HUES64 (cell line): ENCODE results near the gene NAPEPLD.

ENCODE experiments used
- H3K27ac ChIP-seq: 2 replicates; pipeline ENCODE4 v1.7.0; 2013; ENCODE audit warnings: low read depth, low read length, inconsistent platforms
- H3K27me3 ChIP-seq: 2 replicates; pipeline ENCODE4 v1.6.1; 2013; ENCODE audit warnings: mild to moderate bottlenecking, low read length; ENCODE audit not compliant: insufficient read depth
- H3K36me3 ChIP-seq: 2 replicates; pipeline ENCODE4 v1.6.1; 2013; ENCODE audit warnings: mild to moderate bottlenecking, low read length; ENCODE audit not compliant: insufficient read depth
- H3K4me1 ChIP-seq: 2 replicates; pipeline ENCODE4 v1.6.1; 2013; ENCODE audit warnings: mild to moderate bottlenecking, low read length, moderate library complexity; ENCODE audit not compliant: insufficient read depth
- H3K4me3 ChIP-seq: 2 replicates; pipeline ENCODE4 v1.5.1; 2013; ENCODE audit warnings: mild to moderate bottlenecking, low read length, moderate library complexity
- H3K9ac ChIP-seq: 2 replicates; pipeline ENCODE4 v1.6.1; 2013; ENCODE audit warnings: mild to moderate bottlenecking, low read depth, low read length
- H3K9me3 ChIP-seq: 2 replicates; pipeline ENCODE4 v1.6.1; 2013; ENCODE audit warnings: low read depth, low read length; ENCODE audit not compliant: insufficient read depth
- WGBS: fragments of 150-250, 120-280 bp; methylation state at CpG from one replicate; pipeline ENCODE4 v1.1.7; 2013; ENCODE audit warnings: missing lambda C conversion rate; 5-methylcytosine and 5-hydroxymethylcytosine counted together

The NAPEPLD gene

GRCh38 chr7:103141753-103142404 is 7.0 kb downstream of the NAPEPLD start:
- no peak overlapping the region for H3K4me3 ChIP-seq
- no peaks in the 10 kb centered on the region for H3K36me3 ChIP-seq
- no peaks in the 10 kb centered on the region for H3K9me3 ChIP-seq
- H3K4me1 ChIP-seq = peaks cover 14% of the 10 kb centered on the region
- no peak overlapping the region for H3K27ac ChIP-seq
- H3K9ac ChIP-seq = no peak overlapping the region
- WGBS = 86% methylated on average over 8 of the region's 8 CpGs
- H3K27me3 ChIP-seq = no peaks in the 10 kb centered on the region

- Histone ChIP-seq H3K9ac (no peak overlapping the region), H3K9me3 (no peaks in the 10 kb centered on the region), H3K4me1 (peaks cover 9% of the 10 kb centered on the region), H3K27ac (no peak overlapping the region), H3K4me3 (no peak overlapping the region), H3K27me3 (no peaks in the 10 kb centered on the region), H3K36me3 (no peaks in the 10 kb centered on the region)
- 86% methylated on average over 2 of the region's 2 CpGs for WGBS
These were observed 8.2 kb downstream of the NAPEPLD start for GRCh38 chr7:103140685-103141084.

- Histone ChIP-seq H3K27ac (no peak overlapping the region), H3K36me3 (no peaks in the 10 kb centered on the region), H3K27me3 (no peaks in the 10 kb centered on the region), H3K4me3 (no peak overlapping the region), H3K4me1 (peaks cover 14% of the 10 kb centered on the region), H3K9ac (no peak overlapping the region), H3K9me3 (no peaks in the 10 kb centered on the region)
- 96% methylated on average over 2 of the region's 2 CpGs for WGBS
These were observed 8.8 kb downstream of the NAPEPLD start for GRCh38 chr7:103140061-103140460.

GRCh38 chr7:103134836-103135554 is 13.9 kb downstream of the NAPEPLD start:
- H3K9me3 ChIP-seq = no peaks in the 10 kb centered on the region
- no CpG with 5 or more reads among the region's 3 CpGs for WGBS
- no peak overlapping the region for H3K4me3 ChIP-seq
- H3K27me3 ChIP-seq = no peaks in the 10 kb centered on the region
- H3K9ac ChIP-seq = no peak overlapping the region
- H3K36me3 ChIP-seq = no peaks in the 10 kb centered on the region
- no peak overlapping the region for H3K27ac ChIP-seq
- peaks cover 12% of the 10 kb centered on the region for H3K4me1 ChIP-seq

- Histone ChIP-seq H3K27me3 (no peaks in the 10 kb centered on the region), H3K9me3 (no peaks in the 10 kb centered on the region), H3K4me1 (peaks cover 12% of the 10 kb centered on the region), H3K9ac (no peak overlapping the region), H3K4me3 (no peak overlapping the region), H3K36me3 (peaks cover 4% of the 10 kb centered on the region; the same call in 1 of the 2 replicates), H3K27ac (no peak overlapping the region)
- WGBS = 83% methylated on average over 9 of the region's 9 CpGs
These were observed 15.8 kb downstream of the NAPEPLD start for GRCh38 chr7:103132995-103133688.

GRCh38 chr7:103130901-103131624 is 17.8 kb downstream of the NAPEPLD start:
- Histone ChIP-seq H3K9me3 (no peaks in the 10 kb centered on the region), H3K4me3 (no peak overlapping the region), H3K36me3 (peaks cover 17% of the 10 kb centered on the region), H3K9ac (no peak overlapping the region), H3K27me3 (no peaks in the 10 kb centered on the region), H3K27ac (no peak overlapping the region), H3K4me1 (peaks cover 12% of the 10 kb centered on the region)
- 82% methylated on average over 9 of the region's 9 CpGs for WGBS

GRCh38 chr7:103129702-103130549 is 19.0 kb downstream of the NAPEPLD start:
- Histone ChIP-seq H3K4me3 (no peak overlapping the region), H3K27ac (no peak overlapping the region), H3K27me3 (no peaks in the 10 kb centered on the region), H3K9ac (no peak overlapping the region), H3K9me3 (no peaks in the 10 kb centered on the region), H3K4me1 (peaks cover 3% of the 10 kb centered on the region; the same call in 1 of the 2 replicates), H3K36me3 (peaks cover 24% of the 10 kb centered on the region)
- WGBS = 94% methylated on average over 5 of the region's 6 CpGs

GRCh38 chr7:103127006-103127405 is 21.9 kb downstream of the NAPEPLD start:
- 88% methylated on average over 1 of the region's 2 CpGs for WGBS
- H3K27ac ChIP-seq = no peak overlapping the region

GRCh38 chr7:103124429-103124979 is 24.4 kb downstream of the NAPEPLD start:
- no peaks in the 10 kb centered on the region for H3K27me3 ChIP-seq
- H3K4me3 ChIP-seq = no peak overlapping the region
- no peaks in the 10 kb centered on the region for H3K4me1 ChIP-seq
- 78% methylated on average over 6 of the region's 6 CpGs for WGBS
- H3K9ac ChIP-seq = no peak overlapping the region
- H3K9me3 ChIP-seq = no peaks in the 10 kb centered on the region
- H3K27ac ChIP-seq = no peak overlapping the region
- H3K36me3 ChIP-seq = peaks cover 33% of the 10 kb centered on the region

More at GRCh38 chr7:103127006-103127405, 21.9 kb downstream of the NAPEPLD start:
- H3K9ac ChIP-seq = no peak overlapping the region
- H3K36me3 ChIP-seq = peaks cover 28% of the 10 kb centered on the region
- no peaks in the 10 kb centered on the region for H3K4me1 ChIP-seq
- H3K27me3 ChIP-seq = no peaks in the 10 kb centered on the region
- H3K9me3 ChIP-seq = no peaks in the 10 kb centered on the region
- no peak overlapping the region for H3K4me3 ChIP-seq

- Histone ChIP-seq H3K4me1 (no peaks in the 10 kb centered on the region), H3K36me3 (peaks cover 35% of the 10 kb centered on the region), H3K4me3 (no peak overlapping the region), H3K27me3 (no peaks in the 10 kb centered on the region), H3K27ac (no peak overlapping the region), H3K9me3 (no peaks in the 10 kb centered on the region), H3K9ac (no peak overlapping the region)
- WGBS = 85% methylated on average over 1 of the region's 3 CpGs
These were observed 25.4 kb downstream of the NAPEPLD start for GRCh38 chr7:103123529-103123928.
